GM13977 (cell line): Measurements from ENCODE around the gene MARCHF4.

Experiments
- DNase-seq: peaks from one replicate; pipeline ENCODE4 v3.0.0; 2012; ENCODE audit warnings: low spot score
- CTCF ChIP-seq: IDR thresholded peaks from 2 replicates; pipeline ENCODE4 v1.5.1; 2012; ENCODE audit warnings: mild to moderate bottlenecking, control low read depth; ENCODE audit not compliant: insufficient read depth; ENCODE audit errors: extremely low read depth, missing control alignments
- in situ Hi-C: fragments of 300-500 bp; cut with MboI; formaldehyde crosslinking; loops from one replicate; pipeline ENCODE4 v1.12.0; 2022; ENCODE audit warnings: low sequenced_read_pairs, low pct_unique_long_range_greater_than_20kb, mixed read lengths, inconsistent platforms; ENCODE audit not compliant: unreplicated experiment

The MARCHF4 gene

GRCh38 chr2:216339456-216340279, 32.6 kb downstream of the MARCHF4 start:
- in situ Hi-C loops = no loop called here
- TF ChIP-seq CTCF = no peak
- no peak for DNase-seq

GRCh38 chr2:216335252-216335651, 37.0 kb downstream of the MARCHF4 start:
- no peak for TF ChIP-seq CTCF
- DNase-seq = no peak
- in situ Hi-C loops = no loop called here

- no peak for TF ChIP-seq CTCF
- DNase-seq = no peak
- in situ Hi-C loops = no loop called here
These were observed 43.9 kb downstream of the MARCHF4 start for GRCh38 chr2:216328347-216328746.

DNA sequence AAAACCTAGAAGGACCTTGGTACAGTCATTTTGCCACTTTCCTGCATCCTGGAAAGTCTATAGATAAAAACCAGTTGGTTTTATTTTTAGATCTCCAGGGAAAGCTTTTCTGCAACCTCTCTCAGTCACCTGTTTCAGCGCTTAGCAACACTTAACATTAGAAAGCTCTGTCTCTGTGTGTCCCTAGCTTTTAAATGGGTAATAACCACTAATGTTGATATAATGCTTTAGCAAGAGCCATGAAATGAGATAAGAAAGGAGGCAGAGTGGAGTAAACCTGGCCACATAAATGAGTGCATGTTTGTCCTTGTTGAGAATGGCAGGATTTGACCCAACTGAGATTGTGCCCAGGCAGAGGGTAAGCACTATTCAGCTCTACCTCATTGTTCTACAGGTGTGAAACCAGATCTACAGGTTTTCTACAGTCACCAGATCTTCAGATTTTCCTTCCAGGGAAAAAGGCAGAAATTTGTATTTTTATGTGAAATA, 44.8 kb downstream of the MARCHF4 start:
- TF ChIP-seq CTCF = no peak
- no peak for DNase-seq
- in situ Hi-C loops = no loop called here
